GM19372 (cell line): ENCODE measurements around the gene CDC42EP3.

ENCODE experiments used
- ATAC-seq: cut with Tn5 transposase; IDR thresholded peaks from one replicate; pipeline ENCODE4 v1.9.1; 2021; ENCODE audit warnings: mild to moderate bottlenecking, low read depth, moderate library complexity; ENCODE audit not compliant: unreplicated experiment

The CDC42EP3 gene

DNA sequence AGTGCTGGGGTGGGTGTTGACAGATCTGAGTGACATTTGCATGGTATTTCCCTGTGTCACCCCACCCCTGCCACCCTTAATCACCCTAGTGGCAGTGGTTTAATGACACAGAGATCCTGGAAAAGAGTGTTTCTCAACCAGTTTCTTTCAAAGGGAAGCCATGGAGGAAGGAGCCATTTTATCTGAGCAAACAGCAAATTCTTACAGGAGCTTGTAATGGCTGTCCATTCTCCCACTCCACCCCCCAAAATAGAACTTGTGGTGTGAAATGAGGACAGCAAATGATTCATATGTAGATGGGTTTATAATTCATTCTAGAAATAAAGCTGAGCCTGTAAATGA is 51.5 kb downstream of the CDC42EP3 start:
- ATAC-seq: no peak

DNA sequence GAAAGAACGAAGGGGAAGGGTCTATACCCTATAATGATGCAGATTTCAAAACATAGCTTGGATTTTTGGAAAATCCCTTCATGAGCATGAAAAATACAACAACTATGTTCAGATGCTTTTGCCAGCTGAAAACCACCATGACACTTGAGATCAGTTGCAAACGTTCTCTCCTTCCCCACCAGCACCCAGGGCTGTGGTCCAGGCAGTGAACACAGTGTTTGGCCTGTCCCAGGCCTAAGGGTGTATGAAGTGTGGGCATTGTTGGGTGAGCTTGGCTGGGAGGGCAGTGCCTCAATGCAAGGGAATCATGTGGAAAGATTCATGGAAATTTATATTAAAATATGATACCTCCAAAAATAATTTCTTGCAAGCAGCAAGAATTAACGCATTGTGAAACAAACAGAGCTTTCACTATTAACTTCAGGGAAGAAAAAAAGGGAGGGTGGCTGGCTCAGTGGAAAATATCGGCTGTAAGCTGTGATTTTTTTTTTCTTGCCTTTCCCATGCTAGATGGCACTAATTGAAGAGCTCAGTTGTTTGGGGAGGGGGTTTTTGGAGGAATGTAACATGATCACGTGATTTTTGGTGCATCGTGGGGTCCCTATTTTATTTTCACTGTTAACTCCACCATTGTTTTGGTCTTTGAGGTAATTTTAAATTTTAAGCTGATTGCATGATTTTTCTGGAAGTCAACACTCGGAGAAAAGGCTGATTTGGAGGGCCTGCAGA is 52.0 kb downstream of the CDC42EP3 start:
- no peak for ATAC-seq

DNA sequence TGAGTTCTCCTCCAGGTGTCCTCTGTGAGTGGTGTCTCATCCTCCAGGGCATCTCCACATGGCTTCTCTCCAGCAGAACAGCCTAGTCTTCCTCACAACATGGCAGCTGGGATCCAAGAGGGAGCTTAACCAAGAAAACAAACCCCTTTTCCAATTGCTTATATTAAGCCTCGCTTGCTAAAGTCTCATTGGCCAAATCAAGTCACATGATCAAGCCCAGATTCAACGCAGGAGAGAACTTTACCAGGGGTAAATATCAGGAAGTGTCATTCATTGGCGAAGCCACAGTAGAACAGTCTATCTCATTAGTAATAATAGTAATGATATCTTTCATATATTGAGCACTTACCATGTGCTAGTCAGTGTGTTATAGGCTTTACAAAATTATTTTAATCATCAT is 53.1 kb downstream of the CDC42EP3 start:
- ATAC-seq: no peak

DNA sequence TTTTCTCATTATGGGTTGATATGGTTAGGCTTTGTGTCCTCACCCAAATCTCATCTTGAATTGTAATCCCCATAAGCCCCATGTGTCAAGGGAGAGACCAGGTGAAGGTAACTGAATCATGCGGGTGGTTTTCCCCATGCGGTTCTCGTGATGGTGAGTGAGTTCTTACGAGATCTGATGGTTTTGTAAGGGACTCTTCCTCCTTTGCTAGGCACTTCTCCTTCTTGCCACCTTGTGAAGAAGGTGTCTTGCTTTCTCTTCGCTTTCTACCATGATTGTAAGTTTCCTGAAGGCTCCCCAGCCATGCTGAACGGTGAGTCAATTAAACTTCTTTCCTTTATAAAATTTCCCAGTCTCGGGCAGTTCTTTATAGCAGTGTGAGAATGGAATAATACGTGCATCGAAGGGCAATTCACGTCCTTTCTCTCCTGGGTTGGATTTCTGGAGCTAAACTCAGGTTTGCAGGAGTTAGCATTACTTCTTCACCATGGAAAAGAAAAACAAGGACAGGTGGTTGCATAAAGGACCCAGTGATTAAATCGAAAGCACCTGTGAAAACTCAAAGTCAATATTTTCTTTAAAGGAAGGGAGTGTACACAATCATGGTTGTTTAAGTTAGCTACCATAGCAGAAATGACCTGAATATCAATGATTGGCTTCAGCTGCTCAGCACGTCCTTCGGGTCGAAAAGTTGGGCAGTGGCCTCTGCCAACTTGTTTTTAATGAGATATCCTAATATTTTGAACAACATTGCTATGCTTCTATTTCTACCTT is 54.1 kb downstream of the CDC42EP3 start:
- no peak for ATAC-seq

DNA sequence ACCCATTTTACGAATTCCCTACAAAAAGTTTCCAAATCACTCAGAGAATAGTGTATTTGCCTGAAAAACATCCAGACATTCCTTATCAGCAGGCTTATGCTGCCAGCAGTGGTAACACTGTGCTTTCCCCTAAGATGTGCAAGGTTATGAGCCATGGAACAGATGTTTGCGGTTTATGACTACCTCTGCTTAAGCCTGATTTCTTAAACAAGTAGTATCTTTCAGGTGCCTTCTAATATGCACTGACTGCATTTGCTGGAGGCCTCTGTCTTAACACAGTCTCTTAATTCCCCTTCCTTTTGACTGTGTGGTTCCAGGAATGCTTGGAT is 54.8 kb downstream of the CDC42EP3 start:
- ATAC-seq: no peak

DNA sequence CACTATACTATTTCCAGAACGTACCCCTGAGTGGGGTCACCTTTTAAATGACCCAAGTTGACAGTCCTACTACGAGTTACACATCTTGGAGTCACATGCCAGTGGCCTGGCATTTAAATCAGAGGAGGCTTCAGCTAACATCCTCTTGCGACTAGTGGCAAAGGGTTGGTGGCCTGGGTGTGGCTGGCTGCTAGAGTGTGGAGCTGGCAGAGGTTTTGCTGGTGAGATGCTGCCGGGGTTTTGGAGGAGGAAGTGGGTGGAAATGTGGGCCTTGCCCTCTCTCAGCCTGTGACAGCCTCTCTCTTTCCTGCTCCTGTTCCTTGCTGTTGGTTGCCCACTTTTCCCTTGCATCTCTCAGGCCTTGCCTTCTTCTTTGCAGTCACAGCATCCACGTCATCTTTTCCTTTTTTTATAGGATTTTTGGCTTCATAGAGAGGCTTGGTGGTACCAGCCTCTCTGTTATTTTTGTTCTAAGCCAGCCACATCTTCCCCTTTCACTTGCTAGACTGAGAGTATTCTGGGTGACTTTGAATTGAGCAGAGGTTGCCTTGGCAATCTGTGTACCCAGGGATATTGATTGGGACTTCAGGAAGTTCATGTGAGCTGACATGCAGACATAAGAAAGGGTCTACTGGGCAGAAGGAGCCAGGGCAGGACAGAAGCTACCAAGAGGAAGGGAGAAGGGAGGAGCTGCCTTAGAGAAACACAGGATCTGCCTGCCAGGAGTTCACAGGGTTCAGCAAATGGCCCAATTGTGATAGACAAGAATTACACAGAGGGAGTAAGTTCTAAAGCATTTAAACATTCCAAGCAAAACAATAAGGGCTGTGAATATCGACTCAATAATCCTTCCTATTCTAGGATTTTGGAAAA is 55.4 kb downstream of the CDC42EP3 start:
- ATAC-seq: no peak

DNA sequence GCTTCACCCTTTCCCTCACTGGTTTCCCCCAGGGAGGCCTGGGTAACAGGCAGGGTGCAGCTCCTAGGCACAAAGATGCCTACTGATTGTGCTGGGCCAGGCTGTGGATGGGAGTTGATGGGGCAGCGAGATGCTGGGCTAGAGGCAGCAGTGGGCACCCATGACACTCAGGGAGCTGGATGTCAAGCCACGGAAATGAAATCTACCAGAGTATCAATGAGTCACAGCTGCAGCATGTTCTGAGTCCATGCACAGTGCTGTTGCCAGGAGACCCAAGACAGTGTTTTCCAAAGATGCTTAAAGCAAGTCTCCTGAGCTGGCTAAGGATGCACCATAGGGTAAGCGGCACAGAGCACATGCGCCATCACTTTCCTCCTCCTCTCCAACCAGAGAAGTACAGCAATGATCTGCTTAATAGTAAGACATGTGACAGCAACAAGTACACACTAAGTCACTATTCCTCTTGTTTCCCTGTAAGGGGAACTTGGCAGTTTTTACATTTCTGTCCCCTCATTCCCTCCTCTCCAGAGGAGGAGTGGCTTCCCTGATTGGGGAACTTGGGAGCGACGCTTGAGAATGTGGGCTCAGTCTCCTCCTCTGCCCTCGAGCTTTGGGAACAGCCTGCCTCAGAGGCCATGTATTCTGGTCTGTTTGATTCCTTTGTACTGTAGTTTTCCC is 57.2 kb downstream of the CDC42EP3 start:
- ATAC-seq: no peak

DNA sequence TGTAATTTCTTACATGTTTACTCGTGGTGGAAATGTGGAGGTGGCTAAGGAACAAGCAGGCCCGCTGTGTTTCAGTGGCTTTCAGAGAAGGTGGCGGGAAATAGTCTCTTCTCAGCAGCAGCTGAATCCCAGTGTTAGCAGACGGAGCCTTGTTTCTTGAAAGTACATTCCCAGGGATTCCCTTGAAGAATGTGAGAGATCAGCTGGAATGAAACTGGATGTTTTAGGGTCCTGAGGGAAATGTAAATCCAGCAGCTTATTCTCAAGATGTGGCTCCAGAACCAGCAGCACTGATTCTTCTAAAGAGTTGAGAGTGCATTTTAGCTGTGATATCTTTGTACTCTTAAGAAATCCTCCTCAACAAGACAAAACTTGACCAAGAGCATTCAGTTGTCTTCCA is 59.1 kb downstream of the CDC42EP3 start:
- no peak for ATAC-seq

DNA sequence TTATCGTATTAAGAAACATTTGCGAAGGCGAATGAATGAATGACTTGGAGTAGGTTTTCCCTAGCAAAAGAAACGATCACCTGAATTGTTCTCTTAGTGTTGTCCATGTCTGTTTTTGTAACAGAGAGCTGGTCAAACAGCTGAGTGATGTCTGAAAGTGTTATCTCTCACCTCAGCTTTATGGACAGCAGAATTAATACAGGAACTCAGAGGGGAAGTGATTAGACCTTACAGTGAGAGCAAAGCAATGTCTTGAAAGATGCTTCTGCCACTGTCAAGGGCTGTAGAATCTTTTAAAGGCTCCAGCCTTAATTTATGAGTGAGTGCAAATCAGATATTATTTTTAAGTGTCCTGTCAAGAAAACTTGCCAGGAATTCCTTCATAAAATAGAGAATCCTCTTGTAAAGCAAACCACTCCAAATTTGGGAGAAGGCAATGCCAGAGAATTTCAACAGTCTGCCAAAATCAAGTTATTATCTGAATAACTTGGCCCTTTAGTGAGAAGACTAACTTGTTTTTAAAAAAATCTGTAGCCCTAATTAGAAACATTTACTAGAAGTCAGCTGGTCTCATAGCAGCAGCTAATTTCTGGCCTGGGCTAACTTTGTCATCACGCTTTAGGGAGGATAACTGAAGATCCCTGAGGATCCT is 60.7 kb downstream of the CDC42EP3 start:
- ATAC-seq: no peak

DNA sequence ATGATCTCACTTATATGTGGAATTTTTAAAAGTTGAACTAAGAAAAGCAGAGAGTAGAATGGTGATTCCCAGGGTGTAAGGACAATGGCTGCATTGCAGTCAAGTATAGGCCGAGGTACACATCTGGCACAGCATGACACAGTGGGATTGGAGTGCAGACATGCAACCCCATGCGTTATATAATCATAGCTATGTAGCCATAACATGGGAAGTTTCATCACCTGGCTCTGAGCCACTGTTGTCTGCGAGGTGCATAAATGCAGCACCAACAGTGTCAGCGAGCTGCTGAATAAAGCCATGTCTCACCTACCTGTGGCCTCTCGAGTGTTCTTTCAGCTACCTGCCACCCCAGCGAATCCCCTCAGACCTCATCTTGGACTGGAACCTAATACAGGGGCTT is 61.7 kb downstream of the CDC42EP3 start:
- no peak for ATAC-seq

DNA sequence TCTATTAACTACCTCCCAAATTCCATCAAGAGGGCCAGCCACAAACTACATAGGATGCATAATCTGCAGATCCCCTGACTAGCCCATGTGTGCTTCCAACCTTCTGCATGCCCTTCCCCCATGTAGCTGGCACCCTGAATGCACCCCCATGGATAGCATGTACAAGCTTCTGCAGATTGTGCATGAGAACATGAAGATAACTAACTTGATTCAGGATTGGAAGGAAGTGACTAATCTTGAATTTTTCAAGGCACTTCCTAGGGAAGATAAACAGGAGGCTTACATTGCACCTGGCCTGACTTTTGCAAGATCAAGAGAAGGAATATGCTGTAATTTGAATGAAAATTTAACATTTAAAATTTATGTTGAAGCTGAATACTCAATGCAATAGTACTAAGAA is 66.7 kb downstream of the CDC42EP3 start:
- no peak for ATAC-seq

DNA sequence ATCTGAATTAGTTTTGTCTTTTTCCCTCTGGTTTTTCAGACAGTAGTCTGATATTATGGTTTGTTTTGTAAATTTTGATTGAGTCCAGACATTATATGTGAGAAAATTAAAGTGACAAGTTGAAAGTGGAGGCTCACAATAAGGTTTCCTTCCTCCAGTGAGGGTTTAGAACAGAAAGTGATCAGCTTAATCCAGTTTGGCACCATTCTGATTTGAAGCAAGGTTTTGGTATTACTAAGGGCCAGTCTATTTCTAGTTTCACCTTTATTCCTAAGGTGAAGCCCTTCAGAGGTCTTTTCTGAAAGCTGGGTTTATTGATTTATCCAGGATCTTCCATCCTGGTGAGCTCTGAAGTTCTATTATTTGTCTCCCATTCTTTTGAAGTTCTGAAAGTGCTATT is 68.7 kb downstream of the CDC42EP3 start:
- ATAC-seq: no peak

DNA sequence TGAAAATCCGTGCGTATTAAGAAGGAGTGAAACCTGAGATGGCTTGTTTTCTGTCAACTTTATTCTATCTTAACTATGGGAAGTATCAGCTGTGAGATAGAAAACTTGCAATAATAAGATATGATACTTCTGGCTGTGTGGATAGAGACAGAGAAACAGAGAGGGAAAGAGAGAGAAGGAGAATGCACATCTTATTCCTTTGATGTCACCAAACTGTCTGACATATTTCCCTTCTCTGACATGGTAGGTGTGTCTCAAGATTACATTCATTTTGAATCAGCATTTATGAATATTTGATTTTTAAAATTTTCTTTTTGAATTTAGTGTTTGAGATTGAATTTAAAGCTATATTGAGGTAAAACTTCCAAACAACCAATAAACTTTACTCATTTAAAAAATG is 69.4 kb downstream of the CDC42EP3 start:
- no peak for ATAC-seq

DNA sequence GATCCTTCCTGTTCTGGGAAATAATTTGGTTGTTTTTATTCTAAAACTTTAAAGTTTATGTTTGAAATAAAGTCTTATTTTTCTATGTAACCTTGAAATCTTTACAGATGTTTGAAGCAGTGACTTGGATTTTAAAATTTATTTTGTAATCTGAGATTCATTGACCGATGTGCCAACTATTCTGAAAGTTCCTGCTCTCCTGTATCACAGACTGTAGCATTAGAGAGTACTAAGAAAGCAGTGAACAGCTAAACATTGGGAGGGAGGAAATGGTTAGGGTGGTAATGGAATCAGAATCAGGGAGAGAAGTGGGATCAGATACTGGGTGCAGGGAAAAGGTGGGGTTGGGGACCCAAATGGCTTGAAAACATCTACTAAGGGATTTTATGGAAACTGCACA is 69.9 kb downstream of the CDC42EP3 start:
- no peak for ATAC-seq

DNA sequence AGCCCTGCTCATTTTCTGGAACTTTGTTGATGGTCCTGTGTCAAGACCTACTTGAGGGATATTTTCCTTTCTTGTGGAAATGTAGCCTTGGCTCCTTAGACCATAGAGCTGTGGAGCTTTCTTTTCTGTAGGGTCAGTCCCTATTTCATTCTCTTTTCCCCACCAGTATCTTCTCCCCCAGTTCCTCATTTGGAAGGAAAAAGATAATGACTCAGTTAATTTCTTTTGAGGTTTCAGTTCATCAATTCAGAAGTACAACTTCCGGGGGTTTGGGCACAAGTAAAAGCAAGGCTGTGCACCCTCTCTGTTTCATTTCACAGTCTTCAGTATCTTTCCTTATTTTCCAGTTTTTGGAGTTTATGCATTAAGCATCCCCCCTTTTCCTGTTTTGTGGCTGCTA is 70.7 kb downstream of the CDC42EP3 start:
- ATAC-seq: no peak

DNA sequence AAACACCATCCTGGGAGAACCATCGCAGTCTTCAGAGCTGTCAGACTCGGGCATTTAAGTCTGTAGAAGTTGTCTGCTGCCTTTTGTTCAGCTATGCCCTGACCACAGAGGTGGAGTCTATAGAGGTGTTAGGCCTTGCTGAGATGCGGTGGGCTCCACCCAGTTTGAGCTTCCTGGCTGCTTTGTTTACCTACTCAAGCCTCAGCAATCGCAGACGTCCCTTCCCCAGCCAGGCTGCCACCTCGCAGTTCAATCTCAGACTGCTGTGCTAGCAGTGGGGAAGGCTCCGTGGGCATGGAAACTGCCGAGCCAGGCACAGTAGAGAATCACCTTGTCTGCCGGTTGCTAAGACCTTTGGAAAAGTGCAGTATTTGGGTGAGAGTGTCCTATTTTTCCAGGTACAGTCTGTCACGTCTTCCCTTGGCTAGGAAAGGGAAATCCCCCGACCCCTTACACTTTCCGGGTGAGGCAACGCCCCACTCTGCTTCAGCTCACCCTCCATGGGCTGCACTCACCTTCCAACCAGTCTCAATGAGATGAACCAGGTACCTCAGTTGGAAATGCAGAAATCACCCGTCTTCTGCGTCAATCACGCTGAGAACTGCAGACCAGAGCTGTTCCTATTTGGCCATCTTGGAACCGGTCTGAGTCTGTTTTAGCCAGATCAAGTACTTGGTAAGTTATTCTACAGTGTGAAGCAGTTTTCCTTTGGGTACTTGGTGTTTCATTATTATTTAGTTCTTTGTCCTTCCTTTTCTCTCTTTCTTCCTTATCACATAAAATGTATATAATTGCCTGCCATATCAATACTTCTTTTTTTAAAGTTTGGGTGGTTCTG is 71.5 kb downstream of the CDC42EP3 start:
- ATAC-seq: no peak

DNA sequence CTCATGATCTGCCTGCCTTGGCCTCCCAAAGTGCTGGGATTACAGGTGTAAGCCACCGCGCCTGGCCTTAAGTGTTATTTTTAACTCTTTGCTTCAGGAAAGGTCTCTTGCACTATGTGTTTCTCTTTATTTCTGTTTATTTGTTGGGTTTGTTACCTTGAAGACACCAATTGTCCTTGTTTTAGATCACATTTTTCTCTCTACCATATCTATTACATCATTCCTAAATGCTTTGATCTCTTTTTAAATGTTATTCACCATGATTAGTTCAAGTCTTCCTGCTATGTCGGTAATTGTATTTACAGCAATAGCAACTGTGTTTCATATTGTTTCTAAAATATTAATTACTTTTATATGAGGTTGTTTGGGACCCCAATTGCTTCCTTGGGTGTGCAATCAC is 77.7 kb downstream of the CDC42EP3 start:
- no peak for ATAC-seq

DNA sequence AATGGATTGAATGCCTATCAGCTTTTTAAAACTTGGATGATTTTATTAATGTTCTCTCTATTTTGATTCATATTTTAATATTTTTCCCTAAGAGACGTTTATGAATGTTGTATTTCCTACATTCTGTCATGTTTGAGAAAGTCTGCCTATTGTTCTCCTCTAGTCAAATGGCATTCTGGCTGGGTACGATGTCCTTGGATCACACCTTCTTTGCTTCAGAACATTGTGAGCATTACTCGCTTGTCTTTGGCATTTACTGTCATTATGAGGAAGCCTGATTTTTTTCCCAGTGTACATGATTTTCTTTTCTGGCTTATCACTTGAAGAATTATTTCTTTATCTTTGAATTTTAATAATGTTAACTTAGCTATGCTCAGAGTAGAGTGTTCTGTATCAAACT is 78.4 kb downstream of the CDC42EP3 start:
- ATAC-seq: no peak
